ENCODE data around the gene PHC2.

PHC2 gene

DNA sequence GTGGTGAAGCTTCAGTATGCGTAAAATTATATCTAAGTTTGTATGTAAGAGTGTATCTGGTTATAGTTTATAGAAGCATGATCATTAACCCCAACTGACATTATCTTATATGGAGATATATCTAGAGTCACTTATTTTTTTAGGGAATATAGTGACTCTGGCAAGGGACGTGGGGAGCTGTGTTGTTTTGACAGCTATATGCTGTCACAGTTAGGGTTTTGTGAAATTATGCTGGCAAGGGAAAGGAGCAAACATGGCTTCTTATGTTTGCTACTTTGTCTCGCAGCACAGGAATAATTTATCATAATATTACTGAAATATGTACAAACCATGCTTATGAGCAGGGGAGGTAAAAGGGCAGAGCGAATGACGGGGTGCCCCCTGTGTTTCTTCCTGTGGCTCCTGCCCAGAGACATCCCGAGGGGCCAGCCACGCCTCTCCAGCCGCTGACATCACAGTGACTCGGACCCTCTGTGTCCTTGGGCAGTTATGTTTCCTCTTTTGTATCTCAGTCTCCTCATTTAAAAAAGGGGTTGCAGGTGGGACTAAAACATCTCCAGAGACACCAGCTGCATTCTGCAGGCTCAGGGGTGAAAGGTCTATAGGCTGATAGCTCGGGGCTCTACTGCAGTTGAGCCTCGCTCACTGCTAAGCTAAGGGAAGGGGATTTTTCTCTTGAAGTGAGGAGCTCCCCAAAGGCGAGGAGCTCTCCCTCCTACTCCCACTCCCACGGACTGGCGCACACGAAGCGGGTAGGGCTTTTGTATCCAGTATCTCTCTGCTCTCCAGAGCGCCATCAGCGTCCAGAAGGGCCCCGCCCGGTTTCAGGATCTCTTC lies 124.9 kb downstream of the PHC2 start:
- Histone ChIP-seq H3K36me3 (ENCODE audit: insufficient read depth, low read length) (no peaks in the 10 kb centered on the region), H3K4me1 (ENCODE audit: insufficient read depth, low read length) (no peaks in the 10 kb centered on the region; the same call in 1 of the 2 replicates), H3K9ac (ENCODE audit: low read depth, low read length) (peak overlapping the region; percentile 11; the same call in 1 of the 2 replicates), H3K9me3 (ENCODE audit: control insufficient read depth, insufficient read depth, low read length) (no peaks in the 10 kb centered on the region)

DNA sequence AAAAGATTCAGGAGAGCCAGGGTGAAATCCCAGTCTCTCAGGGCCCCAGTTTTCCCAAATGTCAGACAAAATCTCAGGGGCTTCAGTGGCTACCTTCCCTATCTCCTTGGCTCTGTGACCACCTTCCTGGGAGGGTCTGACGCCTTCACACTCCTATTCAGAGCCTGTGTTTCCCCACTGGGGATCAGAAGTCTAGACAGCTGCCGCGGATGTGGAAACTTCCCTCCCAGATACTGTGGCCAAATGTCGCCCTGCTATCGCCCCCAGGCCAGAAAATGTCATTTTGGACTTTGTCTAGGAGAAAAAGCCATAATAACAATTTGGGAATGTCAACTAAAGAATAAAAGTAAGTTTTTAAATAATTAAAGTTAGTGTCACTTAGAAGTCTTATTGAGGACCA lies 125.9 kb downstream of the PHC2 start:
- Histone ChIP-seq H3K4me1 (ENCODE audit: insufficient read depth, low read length) (no peaks in the 10 kb centered on the region; the same call in 1 of the 2 replicates), H3K36me3 (ENCODE audit: insufficient read depth, low read length) (no peaks in the 10 kb centered on the region), H3K9me3 (ENCODE audit: control insufficient read depth, insufficient read depth, low read length) (no peaks in the 10 kb centered on the region), H3K9ac (ENCODE audit: low read depth, low read length) (no peak overlapping the region)

DNA sequence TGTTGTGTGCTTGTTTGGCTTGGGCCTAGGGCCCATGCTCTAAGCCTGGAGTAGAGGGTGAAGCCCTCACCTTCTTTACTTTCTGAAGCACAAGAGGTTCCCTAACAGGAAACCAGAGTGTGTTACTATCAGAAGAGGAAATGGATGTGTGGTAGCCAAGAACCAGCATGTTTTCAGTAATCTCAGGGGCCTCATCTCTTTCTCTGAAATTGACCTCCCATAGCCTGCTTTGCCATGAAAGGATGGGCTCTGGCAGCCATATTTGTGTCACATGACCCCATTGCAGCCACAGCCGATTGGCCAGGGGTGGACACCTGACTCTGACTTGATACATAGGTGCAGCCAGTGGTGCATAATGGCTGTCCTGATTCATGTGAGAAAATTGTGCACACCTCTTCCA lies 128.6 kb downstream of the PHC2 start:
- H3K36me3 ChIP-seq (ENCODE audit: insufficient read depth, low read length) = no peaks in the 10 kb centered on the region; the same call in 1 of the 2 replicates
- H3K4me1 ChIP-seq (ENCODE audit: insufficient read depth, low read length) = peaks cover 3% of the 10 kb centered on the region; the same call in 1 of the 2 replicates
- no peaks in the 10 kb centered on the region for H3K9me3 ChIP-seq (ENCODE audit: control insufficient read depth, insufficient read depth, low read length)
- H3K9ac ChIP-seq (ENCODE audit: low read depth, low read length) = no peak overlapping the region

DNA sequence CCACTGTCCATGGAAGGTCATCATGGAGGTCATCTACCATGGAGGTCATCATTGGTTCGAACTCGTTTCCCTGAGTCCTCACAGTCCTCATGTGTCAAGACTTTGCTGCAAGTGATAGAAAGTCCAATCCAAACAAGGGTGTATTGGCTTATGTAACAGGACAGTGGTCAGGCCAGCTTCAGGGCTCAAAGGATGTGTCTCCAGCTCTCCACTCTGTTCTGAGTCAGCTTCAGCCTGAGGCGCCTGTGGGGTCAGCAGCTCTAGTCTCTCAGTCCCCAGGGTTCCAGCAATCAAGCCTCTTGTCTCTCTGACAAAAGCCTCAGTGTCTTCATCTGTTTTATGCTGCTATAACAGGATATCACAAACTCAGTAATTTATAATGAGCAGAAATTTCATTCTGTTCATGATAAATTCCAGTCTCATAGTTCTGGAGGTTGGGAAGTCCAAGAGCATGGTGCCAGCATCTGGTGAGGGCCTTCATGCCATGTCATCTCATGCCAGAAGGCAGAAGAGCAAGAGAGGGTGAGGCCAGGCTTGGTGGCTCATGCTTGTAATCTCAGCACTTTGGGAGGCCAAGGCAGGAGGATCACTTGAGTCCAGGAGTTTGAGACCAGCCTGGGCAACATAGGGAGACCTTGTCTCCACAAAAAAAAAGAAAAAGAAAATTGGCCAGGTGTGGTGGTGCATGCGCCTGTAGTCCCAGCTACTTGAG lies 129.5 kb downstream of the PHC2 start:
- Histone ChIP-seq H3K4me1 (ENCODE audit: insufficient read depth, low read length) (peaks cover 3% of the 10 kb centered on the region; the same call in 1 of the 2 replicates), H3K36me3 (ENCODE audit: insufficient read depth, low read length) (no peaks in the 10 kb centered on the region; the same call in 1 of the 2 replicates), H3K9me3 (ENCODE audit: control insufficient read depth, insufficient read depth, low read length) (no peaks in the 10 kb centered on the region), H3K9ac (ENCODE audit: low read depth, low read length) (no peak overlapping the region)

DNA sequence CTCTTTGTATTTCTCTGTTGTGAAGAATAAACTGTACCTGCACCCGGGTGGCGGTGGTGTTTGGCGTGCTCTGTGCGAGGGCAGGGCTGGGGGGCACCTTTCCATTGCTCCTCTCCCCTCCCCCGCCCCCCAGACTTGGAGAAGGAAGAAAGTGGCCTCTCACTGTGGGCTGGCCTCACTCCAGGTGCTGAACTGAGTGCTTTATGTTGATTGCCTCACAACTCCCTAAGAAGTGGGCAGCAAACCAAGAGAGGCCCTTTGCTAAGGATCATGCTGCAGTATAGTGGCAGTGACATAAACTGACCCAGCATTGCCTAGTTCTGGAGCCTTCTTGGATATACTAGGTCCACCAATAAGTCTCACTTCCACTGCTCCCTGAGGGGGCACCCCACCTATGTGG lies 130.2 kb downstream of the PHC2 start:
- Histone ChIP-seq H3K9ac (ENCODE audit: low read depth, low read length) (no peak overlapping the region), H3K4me1 (ENCODE audit: insufficient read depth, low read length) (0 out of 2 replicates have a peak, but pooled peaks cover 3% of the 10 kb centered on the region), H3K36me3 (ENCODE audit: insufficient read depth, low read length) (no peaks in the 10 kb centered on the region; the same call in 1 of the 2 replicates), H3K9me3 (ENCODE audit: control insufficient read depth, insufficient read depth, low read length) (no peaks in the 10 kb centered on the region)

DNA sequence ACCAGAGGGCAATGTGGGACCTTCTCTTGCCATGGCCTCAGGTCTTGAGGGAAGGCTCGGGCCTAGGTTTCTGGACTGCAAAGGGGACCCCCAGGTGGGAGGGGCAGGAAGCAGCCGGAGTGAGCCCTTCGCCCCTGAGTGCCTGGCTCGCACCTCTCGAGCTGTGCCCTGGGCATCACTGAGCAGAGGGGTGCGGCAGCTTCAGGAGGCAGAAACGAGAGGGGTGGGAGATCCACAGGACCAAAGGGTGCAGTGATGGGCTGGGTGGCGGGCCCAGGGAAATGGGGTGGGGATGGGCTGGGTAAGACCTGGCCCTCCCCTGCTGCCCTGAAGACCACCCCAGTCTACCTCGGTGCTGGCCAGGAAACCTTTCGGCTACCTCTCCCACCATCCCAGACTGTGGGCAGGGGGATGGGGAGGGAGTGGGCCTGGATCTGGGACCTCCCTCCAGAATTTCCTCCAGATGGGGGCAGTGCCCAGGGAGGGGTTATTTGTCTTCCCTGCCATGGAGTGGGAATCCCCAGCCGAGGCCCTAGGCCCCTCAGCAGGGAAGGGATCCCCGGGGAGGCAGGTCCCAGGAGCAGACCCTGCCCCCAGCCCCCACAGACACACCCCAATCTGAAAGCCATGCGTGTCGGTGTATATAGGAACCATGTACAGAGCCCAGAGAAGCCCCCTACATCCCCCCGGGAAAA lies 131.3 kb downstream of the PHC2 start:
- H3K36me3 ChIP-seq (ENCODE audit: insufficient read depth, low read length) = no peaks in the 10 kb centered on the region; the same call in 1 of the 2 replicates
- H3K9me3 ChIP-seq (ENCODE audit: control insufficient read depth, insufficient read depth, low read length) = no peaks in the 10 kb centered on the region
- H3K4me1 ChIP-seq (ENCODE audit: insufficient read depth, low read length) = 0 out of 2 replicates have a peak, but pooled peaks cover 3% of the 10 kb centered on the region
- H3K9ac ChIP-seq (ENCODE audit: low read depth, low read length) = no peak overlapping the region

DNA sequence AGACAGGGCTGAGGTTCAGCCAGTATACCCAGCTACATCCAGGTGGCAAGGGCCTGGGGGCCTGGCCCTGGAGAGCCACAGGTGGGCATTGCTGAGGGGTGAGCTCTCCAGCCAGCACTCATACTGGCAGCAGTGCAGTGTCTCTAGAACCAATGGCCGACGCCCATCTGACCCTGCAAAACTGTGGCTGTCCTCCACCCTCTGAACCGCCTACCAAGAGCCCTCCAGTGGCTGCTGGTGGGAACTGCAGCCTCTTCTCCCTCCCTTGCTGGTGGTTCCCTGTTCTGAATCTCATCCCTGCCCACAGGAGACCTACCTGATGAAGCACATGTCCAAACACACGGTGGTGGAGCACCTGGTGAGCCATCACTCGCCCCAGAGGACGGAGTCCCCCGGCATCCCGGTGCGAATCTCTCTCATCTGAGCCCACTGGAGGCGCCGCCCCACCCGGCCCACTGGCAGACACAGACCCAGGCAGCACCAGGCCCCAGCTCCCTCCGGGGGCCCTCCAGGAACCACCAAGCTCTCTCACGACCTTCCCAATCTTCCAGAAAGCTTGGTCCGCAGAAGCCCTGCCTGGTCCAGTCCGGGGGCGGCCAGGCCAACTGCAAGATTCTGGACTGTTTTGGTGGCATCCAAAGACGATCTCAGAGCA lies 132.1 kb downstream of the PHC2 start:
- no peaks in the 10 kb centered on the region for H3K9me3 ChIP-seq (ENCODE audit: control insufficient read depth, insufficient read depth, low read length)
- no peak overlapping the region for H3K9ac ChIP-seq (ENCODE audit: low read depth, low read length)
- no peaks in the 10 kb centered on the region; the same call in 1 of the 2 replicates for H3K36me3 ChIP-seq (ENCODE audit: insufficient read depth, low read length)
- H3K4me1 ChIP-seq (ENCODE audit: insufficient read depth, low read length) = 0 out of 2 replicates have a peak, but pooled peaks cover 3% of the 10 kb centered on the region

DNA sequence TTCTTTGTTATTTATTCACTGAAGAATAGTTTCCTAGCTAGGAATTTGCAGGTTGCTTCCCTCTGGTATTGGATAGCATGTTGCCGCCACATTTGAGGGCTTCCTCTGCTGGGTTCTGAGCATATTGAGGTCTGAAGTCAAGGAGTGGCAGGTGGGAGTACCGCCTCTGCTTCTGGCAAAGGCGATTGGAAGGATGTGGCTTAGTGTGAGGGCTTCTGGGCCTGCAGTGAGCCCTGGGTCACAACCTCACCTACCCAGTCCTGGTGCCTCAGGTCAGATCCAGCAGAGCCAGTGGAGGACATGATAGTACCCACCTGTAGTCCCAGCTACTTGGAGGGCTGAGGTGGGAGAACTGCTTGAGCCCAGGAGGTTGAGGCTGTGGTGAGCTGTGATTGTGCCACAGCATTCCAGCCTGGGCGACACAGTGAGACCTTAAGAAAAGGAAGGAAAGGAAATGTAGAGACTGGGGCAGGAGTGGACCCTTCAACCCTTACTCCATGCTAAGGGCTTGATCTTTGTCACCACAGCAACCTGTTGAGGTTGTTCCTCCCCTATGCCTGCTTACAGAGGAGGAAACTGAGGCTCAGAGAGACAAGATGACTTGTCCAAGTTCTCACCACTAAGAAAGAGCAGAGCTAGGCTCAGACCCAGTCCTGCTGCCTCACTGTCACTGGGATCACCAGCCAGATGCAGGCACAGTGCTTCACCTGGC lies 132.8 kb downstream of the PHC2 start:
- no peak overlapping the region for H3K9ac ChIP-seq (ENCODE audit: low read depth, low read length)
- H3K4me1 ChIP-seq (ENCODE audit: insufficient read depth, low read length) = 0 out of 2 replicates have a peak, but pooled peaks cover 3% of the 10 kb centered on the region
- H3K9me3 ChIP-seq (ENCODE audit: control insufficient read depth, insufficient read depth, low read length) = no peaks in the 10 kb centered on the region
- H3K36me3 ChIP-seq (ENCODE audit: insufficient read depth, low read length) = no peaks in the 10 kb centered on the region; the same call in 1 of the 2 replicates

DNA sequence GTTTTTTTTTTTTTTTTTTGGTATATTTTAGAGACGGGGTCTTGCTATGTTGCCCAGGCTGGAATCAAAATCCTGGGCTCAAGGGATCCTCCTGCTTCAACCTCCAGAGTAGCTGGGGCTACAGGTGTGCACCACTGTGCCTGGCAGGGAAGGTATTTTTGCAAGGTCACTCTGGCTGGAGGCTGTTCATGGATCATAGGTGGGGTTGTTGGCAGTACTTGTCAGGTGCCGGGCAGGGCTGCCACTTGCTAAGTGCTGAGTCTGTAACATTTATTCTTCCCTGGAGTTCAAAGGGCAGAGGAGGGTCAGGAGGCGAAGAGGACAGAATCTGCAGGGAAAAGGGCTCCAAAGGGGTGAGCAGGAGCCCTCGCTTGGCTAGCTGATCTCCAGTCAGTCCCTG lies 134.1 kb downstream of the PHC2 start:
- Histone ChIP-seq H3K36me3 (ENCODE audit: insufficient read depth, low read length) (no peaks in the 10 kb centered on the region; the same call in 1 of the 2 replicates), H3K4me1 (ENCODE audit: insufficient read depth, low read length) (0 out of 2 replicates have a peak, but pooled peaks cover 3% of the 10 kb centered on the region), H3K9ac (ENCODE audit: low read depth, low read length) (no peak overlapping the region), H3K9me3 (ENCODE audit: control insufficient read depth, insufficient read depth, low read length) (no peaks in the 10 kb centered on the region)

DNA sequence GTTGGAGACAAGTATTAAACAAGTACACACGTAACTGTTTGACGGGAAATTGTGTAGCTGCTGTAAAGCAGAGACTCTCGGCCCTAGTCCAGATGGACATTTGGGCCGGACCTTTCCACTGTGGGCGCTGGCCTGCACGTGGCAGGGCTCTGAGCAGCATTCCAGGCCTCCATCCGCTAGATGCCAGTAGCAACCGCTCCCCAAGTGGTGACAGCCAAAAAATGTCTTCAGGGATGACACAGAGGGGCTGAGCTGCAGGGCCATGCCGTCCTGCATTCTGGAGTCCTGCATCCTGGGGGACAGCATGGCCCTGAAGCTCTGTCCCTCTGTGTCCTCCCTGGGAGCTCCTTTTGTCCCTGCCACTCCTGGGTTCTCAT lies 134.8 kb downstream of the PHC2 start:
- Histone ChIP-seq H3K4me1 (ENCODE audit: insufficient read depth, low read length) (0 out of 2 replicates have a peak, but pooled peaks cover 3% of the 10 kb centered on the region), H3K9ac (ENCODE audit: low read depth, low read length) (no peak overlapping the region), H3K9me3 (ENCODE audit: control insufficient read depth, insufficient read depth, low read length) (no peaks in the 10 kb centered on the region), H3K36me3 (ENCODE audit: insufficient read depth, low read length) (no peaks in the 10 kb centered on the region; the same call in 1 of the 2 replicates)

DNA sequence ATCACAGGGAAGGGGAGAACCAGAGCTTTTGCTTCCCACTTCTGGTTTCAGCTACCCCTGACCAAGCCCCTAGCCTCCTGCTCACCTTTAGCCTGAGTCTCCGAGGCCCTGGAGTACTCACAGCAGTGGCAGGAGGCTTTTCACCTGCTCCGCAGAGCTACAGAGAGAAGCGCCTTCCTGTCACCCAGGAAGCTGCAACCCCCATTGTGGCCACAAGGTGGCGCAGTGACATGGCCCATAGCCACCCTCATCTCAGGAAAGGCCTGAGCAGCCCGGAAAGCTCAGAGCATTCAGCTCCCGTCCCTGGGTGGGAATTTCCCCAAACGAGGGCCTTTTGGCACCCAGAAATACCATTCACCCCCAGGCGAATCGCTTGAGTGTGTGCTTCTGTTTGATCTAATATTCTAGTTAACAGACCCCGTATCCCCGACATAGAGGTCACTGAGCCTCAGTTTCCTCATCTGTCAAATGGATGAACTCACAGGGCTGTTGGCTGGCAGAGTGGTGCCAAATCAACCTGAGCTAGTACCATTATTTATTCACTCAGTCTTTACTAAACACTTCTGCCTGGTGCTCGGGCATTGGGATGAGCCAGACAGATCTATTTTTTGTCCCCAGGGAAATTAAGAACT lies 135.3 kb downstream of the PHC2 start:
- no peaks in the 10 kb centered on the region for H3K9me3 ChIP-seq (ENCODE audit: control insufficient read depth, insufficient read depth, low read length)
- H3K36me3 ChIP-seq (ENCODE audit: insufficient read depth, low read length) = no peaks in the 10 kb centered on the region; the same call in 1 of the 2 replicates
- H3K4me1 ChIP-seq (ENCODE audit: insufficient read depth, low read length) = 0 out of 2 replicates have a peak, but pooled peaks cover 3% of the 10 kb centered on the region
- no peak overlapping the region for H3K9ac ChIP-seq (ENCODE audit: low read depth, low read length)

DNA sequence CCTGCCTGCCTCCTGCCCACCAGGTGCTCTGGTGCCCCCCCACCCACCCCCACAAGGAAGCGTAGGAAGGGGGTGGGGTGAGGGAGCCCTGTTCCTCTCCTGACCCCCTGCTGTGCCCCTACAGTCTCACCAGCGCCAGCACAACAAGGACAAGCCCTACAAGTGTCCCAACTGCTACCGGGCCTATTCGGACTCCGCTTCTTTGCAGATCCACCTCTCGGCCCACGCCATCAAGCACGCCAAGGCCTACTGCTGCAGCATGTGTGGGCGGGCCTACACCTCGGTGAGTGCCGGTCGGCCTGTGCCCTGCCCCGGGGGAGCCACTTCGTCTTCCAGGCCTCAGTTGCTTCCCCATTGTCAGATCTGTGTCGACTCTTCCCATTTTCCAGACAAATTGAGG lies 135.9 kb downstream of the PHC2 start:
- Histone ChIP-seq H3K4me1 (ENCODE audit: insufficient read depth, low read length) (0 out of 2 replicates have a peak, but pooled peaks cover 3% of the 10 kb centered on the region), H3K36me3 (ENCODE audit: insufficient read depth, low read length) (no peaks in the 10 kb centered on the region; the same call in 1 of the 2 replicates), H3K9me3 (ENCODE audit: control insufficient read depth, insufficient read depth, low read length) (no peaks in the 10 kb centered on the region), H3K9ac (ENCODE audit: low read depth, low read length) (no peak overlapping the region)
